Parathyroid adenoma (tissue), 2 donors: ENCODE measurements around the gene PTGES.

Experiments used
- H2AFZ ChIP-seq: fragments of 300-600 bp; sonication (generic); one replicate; pipeline ENCODE4 v1.7.0; 2017; ENCODE audit warnings: antibody characterized with exemption, mild to moderate bottlenecking
- H3K27ac ChIP-seq: fragments of 300-600 bp; sonication (generic); one replicate; pipeline ENCODE4 v1.7.0; 2017
- H3K27me3 ChIP-seq: fragments of 300-600 bp; sonication (generic); one replicate; pipeline ENCODE4 v1.7.0; 2017; ENCODE audit warnings: low read length; ENCODE audit not compliant: control insufficient read depth, insufficient read depth
- H3K36me3 ChIP-seq: fragments of 300-600 bp; sonication (generic); one replicate; pipeline ENCODE4 v1.7.0; 2017; ENCODE audit warnings: low read length; ENCODE audit not compliant: control insufficient read depth, insufficient read depth
- H3K4me1 ChIP-seq: fragments of 300-600 bp; sonication (generic); one replicate; pipeline ENCODE4 v1.7.0; 2017; ENCODE audit warnings: control low read depth
- H3K4me2 ChIP-seq: fragments of 300-600 bp; sonication (generic); one replicate; pipeline ENCODE4 v1.7.0; 2017; ENCODE audit warnings: low read length
- H3K4me3 ChIP-seq: fragments of 300-600 bp; sonication (generic); one replicate; pipeline ENCODE4 v1.7.0; 2017; ENCODE audit warnings: low read depth, low read length
- H3K79me2 ChIP-seq: fragments of 300-600 bp; sonication (generic); one replicate; pipeline ENCODE4 v1.7.0; 2017; ENCODE audit warnings: control low read depth
- H3K9ac ChIP-seq: fragments of 300-600 bp; sonication (generic); one replicate; pipeline ENCODE4 v1.7.0; 2017; ENCODE audit warnings: mild to moderate bottlenecking
- H3K9me3 ChIP-seq: fragments of 300-600 bp; sonication (generic); one replicate; pipeline ENCODE4 v1.7.0; 2017; ENCODE audit warnings: low read length; ENCODE audit not compliant: control insufficient read depth
- CTCF ChIP-seq: fragments of 300-600 bp; sonication (generic); IDR thresholded peaks from one replicate; pipeline ENCODE4 v1.7.0; 2017; ENCODE audit warnings: antibody characterized with exemption, mild to moderate bottlenecking
- donor health status: primary hyperparathyroidism.

Gene PTGES

GRCh38 chr9:129759804-129760502, 7.1 kb upstream of the PTGES start:
- Histone ChIP-seq H3K27me3 (no peaks in the 10 kb centered on the region), H2AFZ (no peak overlapping the region), H3K27ac (no peak overlapping the region), H3K4me1 (peaks cover 8% of the 10 kb centered on the region), H3K9ac (no peak overlapping the region), H3K4me3 (no peak overlapping the region), H3K79me2 (no peaks in the 10 kb centered on the region), H3K4me2 (no peak overlapping the region), H3K36me3 (no peaks in the 10 kb centered on the region), H3K9me3 (no peaks in the 10 kb centered on the region)
- no peak for TF ChIP-seq CTCF

GRCh38 chr9:129759319-129759718, 6.5 kb upstream of the PTGES start:
- no peak for TF ChIP-seq CTCF
- no peak overlapping the region for H3K27ac ChIP-seq
- no peak overlapping the region for H3K4me3 ChIP-seq
- no peaks in the 10 kb centered on the region for H3K36me3 ChIP-seq
- no peaks in the 10 kb centered on the region for H3K9me3 ChIP-seq
- H3K4me1 ChIP-seq = peaks cover 9% of the 10 kb centered on the region
- no peak overlapping the region for H2AFZ ChIP-seq
- no peaks in the 10 kb centered on the region for H3K79me2 ChIP-seq
- H3K4me2 ChIP-seq = no peak overlapping the region
- no peaks in the 10 kb centered on the region for H3K27me3 ChIP-seq
- no peak overlapping the region for H3K9ac ChIP-seq

- H3K4me2 ChIP-seq = no peak overlapping the region
- H3K9ac ChIP-seq = no peak overlapping the region
- no peaks in the 10 kb centered on the region for H3K79me2 ChIP-seq
- TF ChIP-seq CTCF = no peak
- H3K4me3 ChIP-seq = no peak overlapping the region
- no peaks in the 10 kb centered on the region for H3K9me3 ChIP-seq
- H3K36me3 ChIP-seq = no peaks in the 10 kb centered on the region
- peak overlapping the region; percentile 64 for H2AFZ ChIP-seq
- peaks cover 15% of the 10 kb centered on the region for H3K4me1 ChIP-seq
- no peak overlapping the region for H3K27ac ChIP-seq
- no peaks in the 10 kb centered on the region for H3K27me3 ChIP-seq
Observed at GRCh38 chr9:129757045-129757444, 4.2 kb upstream of the PTGES start.

- TF ChIP-seq CTCF = no peak
- H3K4me3 ChIP-seq = no peak overlapping the region
- peak overlapping the region; percentile 41 for H3K4me2 ChIP-seq
- H3K79me2 ChIP-seq = no peaks in the 10 kb centered on the region
- no peak overlapping the region for H3K9ac ChIP-seq
- peak overlapping the region; percentile 64 for H2AFZ ChIP-seq
- H3K36me3 ChIP-seq = no peaks in the 10 kb centered on the region
- H3K9me3 ChIP-seq = no peaks in the 10 kb centered on the region
- H3K27ac ChIP-seq = peak overlapping the region; percentile 85
- no peaks in the 10 kb centered on the region for H3K27me3 ChIP-seq
- H3K4me1 ChIP-seq = peaks cover 15% of the 10 kb centered on the region
Observed at GRCh38 chr9:129756191-129756590, 3.3 kb upstream of the PTGES start.

GRCh38 chr9:129755151-129755550, 2.3 kb upstream of the PTGES start:
- H3K27me3 ChIP-seq = no peaks in the 10 kb centered on the region
- H3K36me3 ChIP-seq = no peaks in the 10 kb centered on the region
- no peaks in the 10 kb centered on the region for H3K79me2 ChIP-seq
- peak overlapping the region; percentile 85 for H3K27ac ChIP-seq
- no peak overlapping the region for H3K4me2 ChIP-seq
- no peak overlapping the region for H3K9ac ChIP-seq
- peaks cover 15% of the 10 kb centered on the region for H3K4me1 ChIP-seq
- no peak overlapping the region for H3K4me3 ChIP-seq
- no peaks in the 10 kb centered on the region for H3K9me3 ChIP-seq
- no peak for TF ChIP-seq CTCF
- H2AFZ ChIP-seq = no peak overlapping the region
